ENCODE measurements around the gene STUB1.

The STUB1 gene

DNA sequence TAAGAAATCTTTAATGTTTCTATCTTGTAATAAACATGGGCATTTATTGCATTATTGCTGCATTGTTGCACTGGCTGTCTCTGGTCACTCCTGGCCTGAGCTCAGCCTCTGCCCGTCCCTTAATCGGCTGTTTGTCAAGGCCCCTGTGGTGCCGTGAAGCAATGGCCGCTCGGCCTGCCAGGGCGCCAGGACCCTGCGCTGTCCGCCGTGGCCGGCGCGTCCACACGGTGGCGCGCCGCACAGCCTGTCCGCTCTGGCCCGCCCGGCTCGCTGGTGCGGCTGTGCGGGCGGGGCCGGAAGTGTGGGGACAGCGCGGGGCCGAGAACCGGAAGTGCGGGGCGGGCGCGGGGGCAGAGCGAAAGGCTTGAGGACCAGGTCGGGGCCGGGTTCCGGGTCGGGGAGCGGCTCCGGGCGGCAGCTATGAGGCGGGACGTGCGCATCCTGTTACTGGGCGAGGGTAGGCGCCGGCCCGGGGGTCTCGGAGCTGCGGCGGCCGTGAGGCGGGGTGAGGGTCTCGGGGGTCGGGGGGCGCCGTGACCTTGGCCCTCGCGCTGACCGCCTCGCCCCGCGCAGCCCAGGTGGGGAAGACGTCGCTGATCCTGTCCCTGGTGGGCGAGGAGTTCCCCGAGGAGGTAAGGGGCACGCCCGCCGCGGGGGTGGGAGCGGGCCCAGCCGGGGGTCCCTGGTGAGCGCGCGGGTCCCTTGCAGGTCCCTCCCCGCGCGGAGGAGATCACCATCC lies 12.3 kb upstream of the STUB1 start, which contains the start of gene RHOT2:
RHOT2 (plus strand) TSS at position 353 of the 739 bp plus-strand sequence; CDS start at position 421, 68 bp downstream.
- DNase-seq: peak; percentile 85

DNA sequence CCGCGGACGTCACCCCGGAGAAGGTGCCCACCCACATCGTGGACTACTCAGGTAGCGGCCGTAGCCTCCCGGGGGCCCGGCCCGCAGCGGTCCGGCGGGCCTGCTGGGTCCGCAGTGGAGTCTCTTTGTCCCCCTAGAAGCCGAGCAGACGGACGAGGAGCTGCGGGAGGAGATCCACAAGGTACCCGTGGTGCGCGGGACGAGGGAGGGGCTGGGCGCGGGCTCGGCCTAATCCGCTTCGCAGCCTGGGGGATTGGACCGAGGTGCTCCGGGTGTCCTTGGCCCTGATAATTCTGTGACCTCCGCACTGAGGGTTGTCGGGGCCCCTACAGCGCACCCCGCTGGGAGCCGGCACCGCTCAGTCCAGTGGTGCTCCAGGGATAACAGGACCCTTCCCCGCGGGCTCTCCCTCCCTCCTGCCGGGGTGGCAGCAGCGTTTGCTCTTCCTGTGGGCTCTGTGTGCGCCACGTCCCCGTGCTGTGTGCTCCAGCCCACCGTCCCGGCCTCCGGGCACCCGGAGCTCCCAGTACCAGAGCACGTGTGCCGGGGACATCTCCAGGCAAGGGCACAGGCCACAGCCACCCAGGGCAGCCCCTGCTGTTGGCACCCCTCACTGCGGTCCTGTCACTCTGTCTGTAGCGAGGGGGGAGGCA lies 11.6 kb upstream of the STUB1 start:
- DNase-seq: no peak

DNA sequence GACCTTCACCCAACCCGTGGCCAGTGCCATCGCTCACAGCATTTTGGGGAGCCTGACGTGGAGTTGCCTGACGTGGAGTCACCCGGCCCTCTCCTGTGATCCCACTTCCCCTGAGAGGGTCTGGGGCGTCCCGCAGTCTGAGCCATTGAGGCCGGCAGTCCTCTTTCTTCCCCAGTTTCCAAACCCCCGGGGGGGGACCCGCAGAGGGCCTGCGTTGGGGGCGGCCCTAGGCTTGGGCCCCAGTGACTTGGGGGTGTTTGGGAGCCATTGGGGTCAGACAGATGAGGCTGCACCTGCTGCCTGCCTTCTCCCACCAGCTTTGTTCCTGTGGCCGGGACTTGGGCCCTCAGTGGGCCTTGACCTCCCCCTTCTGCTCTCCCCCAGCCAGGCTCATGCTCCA lies 10.5 kb upstream of the STUB1 start:
- DNase-seq: no peak

DNA sequence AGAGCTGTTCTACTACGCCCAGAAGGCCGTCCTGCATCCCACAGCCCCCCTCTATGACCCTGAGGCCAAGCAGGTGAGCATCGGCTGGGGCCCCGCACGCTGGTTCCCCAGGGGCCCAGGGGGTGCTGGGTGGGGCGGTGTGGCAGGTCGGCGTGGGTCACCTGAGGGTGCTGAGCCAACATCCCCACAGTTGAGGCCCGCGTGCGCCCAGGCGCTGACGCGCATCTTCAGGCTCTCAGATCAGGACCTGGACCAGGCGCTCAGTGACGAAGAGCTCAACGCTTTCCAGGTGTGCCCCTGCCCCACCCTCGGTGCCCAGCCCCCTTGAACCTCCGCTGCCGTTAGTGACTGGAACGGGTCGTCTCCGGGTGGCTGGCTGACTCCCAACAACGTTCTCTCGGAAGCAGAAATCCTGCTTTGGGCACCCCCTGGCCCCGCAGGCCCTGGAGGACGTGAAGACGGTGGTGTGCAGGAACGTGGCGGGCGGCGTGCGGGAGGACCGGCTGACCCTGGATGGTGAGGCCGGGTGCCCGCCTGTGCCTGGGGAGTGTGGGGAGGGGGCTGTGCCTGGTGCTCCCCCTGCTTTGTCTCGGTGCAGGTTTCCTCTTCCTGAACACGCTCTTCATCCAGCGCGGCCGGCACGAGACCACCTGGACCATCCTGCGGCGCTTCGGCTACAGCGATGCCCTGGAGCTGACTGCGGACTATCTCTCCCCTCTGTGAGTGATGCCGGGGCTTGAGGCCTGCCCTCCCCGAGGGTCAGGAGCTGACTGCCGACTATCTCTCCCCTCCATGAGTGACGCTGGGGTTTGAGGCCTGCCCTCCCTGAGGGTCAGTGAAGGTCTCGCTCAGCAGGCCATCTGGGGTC lies 9.5 kb upstream of the STUB1 start:
- no peak for DNase-seq

DNA sequence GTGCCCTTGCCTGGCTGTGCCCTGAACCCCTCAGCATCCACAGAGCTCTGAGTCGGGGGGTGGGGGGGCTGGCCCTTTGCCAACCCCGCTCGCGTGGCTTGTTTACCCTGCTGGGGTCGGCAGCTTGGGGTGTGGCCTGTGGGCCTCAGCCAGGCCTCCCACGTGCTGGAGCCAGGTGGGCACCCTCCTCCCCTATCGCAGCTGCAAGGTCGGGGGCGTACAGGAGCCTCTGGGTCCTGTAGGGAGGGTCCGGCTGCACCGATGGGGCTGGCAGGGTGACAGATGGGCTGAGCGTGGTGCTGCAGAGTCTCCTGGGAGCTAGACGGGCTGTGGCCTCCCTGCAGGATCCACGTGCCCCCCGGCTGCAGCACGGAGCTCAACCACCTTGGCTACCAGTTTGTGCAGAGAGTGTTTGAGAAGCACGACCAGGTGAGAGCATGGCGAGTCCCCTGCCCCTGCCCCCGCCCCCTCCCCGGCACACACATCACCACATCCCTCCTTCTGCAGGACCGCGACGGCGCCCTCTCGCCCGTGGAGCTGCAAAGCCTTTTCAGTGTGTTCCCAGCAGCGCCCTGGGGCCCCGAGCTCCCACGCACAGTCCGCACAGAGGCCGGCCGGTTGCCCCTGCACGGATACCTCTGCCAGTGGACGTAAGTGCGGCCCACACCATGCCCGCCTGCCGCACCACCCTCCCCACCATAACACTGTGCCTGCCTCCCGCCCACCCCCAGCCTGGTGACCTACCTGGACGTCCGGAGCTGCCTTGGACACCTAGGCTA lies 8.7 kb upstream of the STUB1 start:
- DNase-seq: no peak

DNA sequence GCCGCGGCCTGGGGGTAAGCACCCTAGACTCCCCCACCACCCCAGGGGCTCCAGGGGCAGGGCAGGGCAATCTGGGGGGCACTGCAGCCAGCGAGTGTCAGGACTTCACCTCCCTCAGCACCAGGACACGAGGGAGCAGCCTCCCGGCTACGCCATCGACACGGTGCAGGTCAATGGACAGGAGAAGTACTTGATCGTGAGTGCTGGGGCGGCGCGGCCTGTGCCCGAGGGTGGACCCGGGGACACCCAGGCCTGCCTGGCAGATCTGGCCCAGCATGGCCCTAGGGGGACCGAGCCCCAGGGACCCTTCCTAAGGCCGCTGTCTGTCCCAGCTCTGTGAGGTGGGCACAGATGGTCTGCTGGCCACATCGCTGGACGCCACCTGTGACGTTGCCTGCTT lies 7.8 kb upstream of the STUB1 start:
- DNase-seq: no peak

DNA sequence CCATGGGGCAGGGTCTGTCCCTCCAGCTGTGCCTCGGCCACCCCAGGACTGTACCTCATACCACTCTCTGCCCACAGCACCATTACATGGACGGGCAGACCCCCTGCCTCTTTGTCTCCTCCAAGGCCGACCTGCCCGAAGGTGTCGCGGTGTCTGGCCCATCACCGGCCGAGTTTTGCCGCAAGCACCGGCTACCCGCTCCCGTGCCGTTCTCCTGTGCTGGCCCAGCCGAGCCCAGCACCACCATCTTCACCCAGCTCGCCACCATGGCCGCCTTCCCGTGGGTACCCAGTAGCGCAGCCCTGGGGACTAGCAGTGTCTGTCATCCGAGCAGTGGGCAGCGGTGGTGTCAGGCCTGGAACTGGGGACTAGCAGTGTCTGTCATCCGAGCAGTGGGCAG lies 7.4 kb upstream of the STUB1 start:
- no peak for DNase-seq

DNA sequence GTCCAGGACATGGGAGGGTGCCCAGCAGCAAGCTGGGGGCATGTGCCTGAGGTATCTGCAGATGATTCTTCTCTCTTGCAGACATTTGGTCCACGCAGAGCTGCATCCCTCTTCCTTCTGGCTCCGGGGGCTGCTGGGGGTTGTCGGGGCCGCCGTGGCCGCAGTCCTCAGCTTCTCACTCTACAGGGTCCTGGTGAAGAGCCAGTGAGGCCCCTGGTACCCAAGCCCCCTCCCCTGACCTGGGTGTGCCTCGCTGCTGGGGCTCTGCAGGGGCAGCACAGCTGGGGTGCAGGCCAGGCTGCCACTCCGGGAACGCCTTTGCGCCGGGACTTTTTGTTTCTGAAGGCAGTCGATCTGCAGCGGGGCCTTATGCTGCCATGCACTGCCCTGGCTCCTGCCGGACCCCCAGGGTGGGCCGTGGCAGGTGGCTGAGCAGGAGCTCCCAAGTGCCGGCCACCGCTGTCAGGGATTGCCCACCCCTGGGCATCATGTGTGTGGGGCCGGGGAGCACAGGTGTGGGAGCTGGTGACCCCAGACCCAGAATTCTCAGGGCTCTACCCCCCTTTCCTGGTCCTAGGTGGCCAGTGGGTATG lies 6.7 kb upstream of the STUB1 start:
- no peak for DNase-seq

DNA sequence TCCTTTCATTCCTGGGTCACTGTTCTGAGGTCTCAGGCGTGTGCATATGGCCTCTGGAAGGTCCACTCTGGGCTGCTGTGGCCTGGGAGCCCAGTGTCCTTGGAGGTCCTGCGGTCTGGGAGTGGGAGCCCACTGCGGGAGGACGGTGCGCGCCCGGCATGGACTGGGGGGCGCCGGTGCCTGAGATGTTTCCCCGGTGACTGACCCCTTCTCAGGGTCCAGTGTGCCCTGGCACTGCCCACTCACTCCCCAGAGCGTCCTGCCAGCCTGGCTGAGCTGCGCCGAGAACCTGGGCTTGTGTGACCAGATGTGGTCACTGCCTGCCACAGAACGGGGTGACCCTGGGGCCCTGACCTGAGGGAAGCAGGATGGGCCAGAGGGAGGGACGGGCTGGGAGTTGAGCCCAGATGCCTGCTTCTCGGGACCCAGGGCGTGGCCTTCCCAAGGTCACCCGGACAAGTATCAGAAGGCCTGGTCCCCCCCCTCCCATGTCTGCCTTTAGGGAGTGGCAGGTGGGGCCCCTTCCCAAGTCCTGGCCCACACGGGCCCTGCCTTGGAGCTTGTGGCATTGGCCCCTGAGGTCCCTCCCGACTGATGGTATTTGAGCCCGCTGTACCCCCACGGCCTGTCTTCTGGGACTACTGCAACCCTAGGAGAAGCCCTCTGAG lies 5.9 kb upstream of the STUB1 start:
- no peak for DNase-seq

DNA sequence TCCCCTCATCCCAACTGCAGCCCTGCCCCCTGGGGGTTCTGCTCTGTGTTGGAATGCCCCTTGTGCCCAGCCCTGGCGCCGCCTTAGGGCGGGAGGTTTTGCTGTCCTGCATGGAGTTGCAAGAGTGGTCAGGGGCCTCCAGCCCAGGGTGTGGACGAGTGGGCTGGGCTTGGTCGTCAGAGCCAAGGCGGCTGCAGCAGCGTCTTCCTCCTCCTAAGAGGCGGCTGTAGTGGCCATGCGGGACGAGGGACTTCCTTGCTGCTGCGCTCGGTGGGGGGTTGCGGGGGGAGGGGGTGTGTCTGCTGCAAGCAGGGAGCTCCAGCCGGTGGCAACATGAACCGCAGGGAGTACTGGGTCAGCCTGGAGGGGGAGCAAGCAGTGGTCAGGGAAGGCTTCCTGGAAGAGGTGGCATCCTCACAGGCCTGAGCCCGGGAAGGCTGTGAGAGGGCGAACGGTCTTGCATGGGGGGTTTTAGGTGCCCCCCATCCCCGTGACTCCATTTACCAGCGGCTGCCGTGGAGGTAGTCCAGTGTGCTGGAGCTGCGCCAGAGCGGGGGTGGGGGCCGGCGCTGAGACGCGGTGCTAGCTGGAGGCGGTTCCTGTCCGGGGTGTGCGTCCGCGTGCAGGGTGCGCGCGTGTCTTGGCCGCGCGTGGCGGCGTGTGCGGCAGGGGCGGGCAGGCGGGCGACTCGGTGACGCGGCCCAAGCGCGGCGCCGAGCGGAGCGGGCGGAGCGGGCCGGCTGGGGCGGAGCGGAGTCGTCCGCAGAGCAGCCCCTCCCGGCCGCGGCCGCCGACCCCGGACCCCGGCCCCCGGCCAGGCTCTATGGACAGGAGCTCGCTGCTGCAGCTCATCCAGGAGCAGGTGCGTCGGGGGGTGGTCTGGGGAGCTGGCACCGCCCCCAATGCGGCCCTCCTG lies 5.0 kb upstream of the STUB1 start, which contains the start of gene RHBDL1:
RHBDL1 (plus strand) TSS at position 704 of the 916 bp plus-strand sequence; CDS start at position 824, 120 bp downstream.
- no peak for DNase-seq

DNA sequence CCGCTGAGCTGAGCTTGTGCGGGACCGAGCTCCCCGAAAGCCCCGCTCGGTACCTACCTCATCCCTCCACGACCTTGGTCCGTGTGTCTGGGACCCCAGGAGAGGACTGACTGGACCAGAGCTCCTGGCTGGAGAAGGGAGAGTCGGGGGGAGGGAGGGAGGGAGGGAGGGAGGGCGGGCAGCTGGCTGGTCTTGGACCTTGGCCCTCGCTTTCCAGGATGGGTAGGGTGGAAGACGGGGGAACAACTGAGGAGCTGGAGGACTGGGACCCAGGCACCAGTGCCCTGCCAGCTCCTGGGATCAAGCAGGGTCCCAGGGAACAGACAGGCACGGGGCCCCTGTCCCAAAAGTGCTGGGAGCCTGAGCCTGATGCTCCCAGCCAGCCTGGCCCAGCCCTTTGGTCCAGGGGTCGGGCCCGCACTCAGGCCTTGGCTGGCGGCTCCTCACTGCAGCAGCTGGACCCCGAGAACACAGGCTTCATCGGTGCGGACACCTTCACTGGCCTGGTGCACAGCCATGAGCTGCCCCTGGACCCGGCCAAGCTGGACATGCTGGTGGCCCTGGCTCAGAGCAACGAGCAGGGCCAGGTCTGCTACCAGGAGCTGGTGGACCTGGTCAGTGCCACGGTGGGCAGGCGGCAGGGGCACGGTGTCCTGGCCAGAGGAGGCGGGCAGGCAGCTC lies 4.2 kb upstream of the STUB1 start:
- no peak for DNase-seq

DNA sequence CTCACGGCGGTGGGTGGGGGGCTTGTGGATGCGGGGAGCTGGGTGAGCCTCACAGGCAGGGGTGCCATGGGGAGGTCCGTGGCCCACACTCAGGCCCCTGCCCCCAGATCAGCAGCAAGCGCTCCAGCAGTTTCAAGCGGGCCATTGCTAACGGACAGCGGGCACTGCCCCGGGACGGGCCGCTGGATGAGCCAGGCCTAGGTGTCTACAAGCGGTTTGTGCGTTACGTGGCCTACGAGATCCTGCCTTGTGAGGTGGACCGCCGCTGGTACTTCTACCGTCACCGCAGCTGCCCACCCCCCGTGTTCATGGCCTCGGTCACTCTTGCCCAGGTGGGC lies 3.7 kb upstream of the STUB1 start:
- DNase-seq: no peak

DNA sequence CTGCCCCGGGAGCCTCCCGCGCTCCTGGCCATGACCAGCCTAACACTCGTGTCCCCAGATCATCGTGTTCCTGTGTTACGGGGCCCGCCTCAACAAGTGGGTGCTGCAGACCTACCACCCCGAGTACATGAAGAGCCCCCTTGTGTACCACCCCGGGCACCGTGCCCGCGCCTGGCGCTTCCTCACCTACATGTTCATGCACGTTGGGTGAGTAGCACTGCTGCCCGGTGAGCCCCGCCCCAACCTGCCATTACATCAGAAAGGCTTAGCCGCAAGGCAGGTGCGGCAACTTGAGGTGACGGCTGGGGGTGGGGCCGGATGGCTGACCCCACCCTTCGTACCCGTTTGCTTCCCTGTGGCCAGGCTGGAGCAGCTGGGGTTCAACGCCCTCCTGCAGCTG lies 3.3 kb upstream of the STUB1 start:
- DNase-seq: no peak

DNA sequence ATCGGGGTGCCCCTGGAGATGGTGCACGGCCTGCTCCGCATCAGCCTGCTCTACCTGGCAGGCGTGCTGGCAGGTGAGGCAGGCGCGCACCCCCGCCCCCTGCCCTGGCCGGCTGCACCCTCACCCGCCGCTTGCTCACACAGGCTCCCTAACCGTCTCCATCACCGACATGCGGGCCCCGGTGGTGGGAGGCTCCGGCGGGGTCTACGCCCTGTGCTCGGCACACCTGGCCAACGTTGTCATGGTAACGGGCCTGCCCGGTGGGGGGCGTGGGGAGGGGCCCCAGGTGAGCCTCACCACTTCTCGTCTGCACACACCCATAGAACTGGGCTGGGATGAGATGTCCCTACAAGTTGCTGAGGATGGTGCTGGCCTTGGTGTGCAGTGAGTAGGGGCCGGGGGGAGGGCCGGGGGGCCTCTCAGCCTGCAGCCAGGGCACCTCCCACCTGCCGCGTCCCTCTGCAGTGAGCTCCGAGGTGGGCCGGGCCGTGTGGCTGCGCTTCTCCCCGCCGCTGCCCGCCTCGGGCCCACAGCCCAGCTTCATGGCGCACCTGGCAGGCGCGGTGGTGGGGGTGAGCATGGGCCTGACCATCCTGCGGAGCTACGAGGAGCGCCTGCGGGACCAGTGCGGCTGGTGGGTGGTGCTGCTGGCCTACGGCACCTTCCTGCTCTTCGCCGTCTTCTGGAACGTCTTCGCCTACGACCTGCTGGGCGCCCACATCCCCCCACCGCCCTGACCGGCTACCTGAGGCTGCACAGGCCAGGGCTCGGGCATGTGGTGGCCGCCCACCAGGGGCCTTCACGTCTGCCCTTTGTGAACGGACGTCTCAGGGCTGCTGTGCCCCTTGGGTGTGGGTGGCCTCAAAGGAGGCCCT lies 2.7 kb upstream of the STUB1 start:
- DNase-seq: no peak

DNA sequence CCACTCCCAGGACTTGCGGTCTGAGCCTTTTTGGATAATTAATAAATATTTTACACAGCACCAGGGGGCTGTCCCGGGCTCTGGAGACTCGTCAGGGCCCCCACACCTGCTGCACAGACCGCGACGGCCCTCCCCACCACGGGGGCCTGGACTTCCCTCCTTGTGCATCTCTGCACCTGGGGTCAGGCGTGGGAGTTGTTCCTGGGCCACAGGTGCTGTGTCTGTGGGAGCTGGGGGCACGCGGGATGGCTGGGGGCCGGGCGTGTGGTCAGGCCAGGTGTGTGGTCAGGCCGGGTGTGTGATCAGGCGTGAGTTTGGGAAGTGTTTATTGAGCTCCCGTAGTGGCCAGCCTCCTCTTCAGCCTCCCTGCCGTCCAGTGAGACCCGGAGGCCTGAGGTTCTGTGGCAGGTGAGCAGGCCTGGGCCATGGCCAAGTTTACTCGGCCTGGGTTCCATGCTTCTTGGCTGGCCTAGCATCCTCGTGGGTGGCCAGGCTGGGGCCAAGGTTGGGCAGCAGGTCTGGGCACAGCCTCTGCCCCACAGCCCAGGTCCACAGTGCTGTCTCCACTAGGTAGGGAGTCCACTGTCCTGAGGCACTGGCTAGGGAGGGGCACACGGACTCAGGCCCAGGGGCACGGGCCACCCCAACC lies 1.9 kb upstream of the STUB1 start:
- DNase-seq: no peak

DNA sequence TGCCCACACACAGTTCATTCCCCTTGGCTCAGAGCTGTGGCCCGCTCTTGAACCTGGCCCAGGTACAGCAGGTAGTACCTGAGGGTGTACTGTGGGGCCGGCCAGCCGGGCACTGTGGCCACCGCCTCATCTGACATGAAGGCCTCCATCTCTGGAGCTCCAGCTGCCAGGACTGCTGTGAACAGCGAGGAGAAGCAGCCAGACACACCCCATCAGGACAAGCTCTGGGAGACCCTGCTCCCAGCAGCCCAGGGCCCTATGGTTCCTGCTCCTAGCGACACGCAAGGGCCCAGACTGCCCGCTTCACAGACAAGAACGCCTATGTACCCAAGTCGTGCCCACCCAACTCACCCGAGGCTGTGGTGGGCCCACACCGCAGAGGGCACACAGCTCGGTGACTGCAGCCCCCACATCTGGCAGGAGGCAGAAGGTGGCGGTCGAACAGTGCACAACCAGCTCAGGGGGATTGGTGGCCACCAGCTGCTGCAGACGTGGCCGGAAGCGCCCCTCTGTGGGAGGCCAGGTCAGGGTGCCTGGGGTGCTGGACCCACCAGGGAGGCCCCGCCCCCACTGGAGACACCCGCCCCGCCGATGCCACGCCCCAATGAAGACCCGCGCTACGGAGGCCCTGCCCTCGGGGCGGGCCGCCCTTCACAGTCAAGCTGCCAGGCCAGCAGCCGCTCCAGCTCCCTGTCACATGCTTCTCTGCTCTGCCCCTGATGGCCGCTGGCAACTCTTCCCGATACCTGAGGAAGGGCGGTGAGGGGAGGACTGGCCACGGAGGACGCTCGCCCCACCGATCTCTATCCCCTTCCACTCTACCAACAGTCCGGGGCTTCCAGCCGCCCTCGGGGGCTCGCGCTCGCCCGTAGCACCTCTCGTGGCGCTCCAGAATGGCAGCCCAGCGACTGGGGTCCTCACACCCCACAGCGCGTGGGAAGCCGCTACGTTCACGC lies 1.1 kb upstream of the STUB1 start:
- peak; percentile 33 for DNase-seq

DNA sequence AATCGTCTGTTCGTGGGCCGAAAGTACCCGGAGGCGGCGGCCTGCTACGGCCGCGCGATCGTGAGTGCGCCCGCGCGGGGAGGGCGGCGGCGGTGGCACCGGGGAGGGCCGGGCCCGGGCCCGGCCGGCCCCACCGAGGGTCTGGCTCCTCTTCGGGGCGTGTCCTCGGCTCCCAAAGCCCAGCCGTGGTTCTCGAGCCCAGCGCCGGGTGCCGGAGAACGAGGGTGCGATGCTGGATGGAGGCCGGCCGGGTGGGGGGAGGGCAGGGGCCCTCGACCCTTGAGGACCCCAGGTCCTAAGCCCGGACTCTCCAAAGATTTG lies 375 bp downstream of the STUB1 start:
- DNase-seq: no peak
